Lower lobe of right lung (tissue), 2 donors: ENCODE results near the gene REST. TPM values are rescaled to one million over a fixed set of nuclear protein-coding genes. Genes with fewer than 3 reads are reported as not detected.

Experiments
- ATAC-seq, 2 donors: fragments of 200-7000 bp; cut with Tn5 transposase; one replicate each; pipeline ENCODE4 v1.9.1; 2020 to 2022; ENCODE audit warnings: mild to moderate bottlenecking in 2 of 2, moderate library complexity in 2 of 2
- DNase-seq: peaks from one replicate; pipeline ENCODE4 v3.0.0-alpha.2; 2020
- H3K27ac ChIP-seq: fragments of 200-600 bp; one replicate; pipeline ENCODE4 v1.8.0; 2022
- H3K27me3 ChIP-seq: fragments of 200-600 bp; one replicate; pipeline ENCODE4 v1.8.0; 2022; ENCODE audit warnings: low read depth
- H3K36me3 ChIP-seq: fragments of 200-600 bp; one replicate; pipeline ENCODE4 v1.8.0; 2022; ENCODE audit warnings: mild to moderate bottlenecking
- H3K4me1 ChIP-seq: fragments of 200-600 bp; one replicate; pipeline ENCODE4 v1.8.0; 2022
- H3K4me3 ChIP-seq: fragments of 200-600 bp; one replicate; pipeline ENCODE4 v1.8.0; 2022; ENCODE audit warnings: mild to moderate bottlenecking
- H3K9me3 ChIP-seq: fragments of 200-600 bp; one replicate; pipeline ENCODE4 v1.8.0; 2022
- CTCF ChIP-seq: fragments of 200-600 bp; IDR thresholded peaks from one replicate; pipeline ENCODE4 v1.8.0; 2022; ENCODE audit warnings: antibody characterized with exemption, mild to moderate bottlenecking
- intact Hi-C: fragments of 100-400 bp; cut with DNase I; formaldehyde crosslinking; loops from one replicate; pipeline ENCODE4 v1.11.0; 2022
- total RNA-seq: library from RNA; stranded (reverse); fragmentation: NEBNext Ultra II Directional; extraction: Animal tissue kit (Norgen Biotek cat#: 25700); gene quantifications from one replicate; pipeline ENCODE4 v1.2.1, GENCODE V29; 2021
- donor health status: DM: no; HTN: yes; CAD: no; lungs with severe emphysema.

The REST gene
- total RNA-seq, 1 donor from 2014 or later: 39.5 TPM

GRCh38 chr4:56999751-57000150, 92.1 kb downstream of the REST start:
- Histone ChIP-seq H3K27ac (no peak overlapping the region), H3K36me3 (peaks cover 91% of the 10 kb centered on the region), H3K4me3 (no peak overlapping the region), H3K4me1 (peaks cover 12% of the 10 kb centered on the region), H3K9me3 (no peaks in the 10 kb centered on the region), H3K27me3 (no peaks in the 10 kb centered on the region)
- TF ChIP-seq CTCF: no peak
- ATAC-seq: no peak
- intact Hi-C loops: no loop called here
- no peak for DNase-seq

- no peak overlapping the region for H3K27ac ChIP-seq
- no peak for TF ChIP-seq CTCF
- no peaks in the 10 kb centered on the region for H3K9me3 ChIP-seq
- H3K27me3 ChIP-seq: no peaks in the 10 kb centered on the region
- intact Hi-C loops: no loop called here
- H3K36me3 ChIP-seq: peaks cover 100% of the 10 kb centered on the region
- DNase-seq (no peak), ATAC-seq (no peak)
- no peaks in the 10 kb centered on the region for H3K4me1 ChIP-seq
- H3K4me3 ChIP-seq: no peak overlapping the region
Observed at GRCh38 chr4:57013543-57014120, 105.9 kb downstream of the REST start.

Other genes with a start within 250 kb of the REST start
- gene HOPX, start 226.6 kb upstream of the REST start, total RNA-seq: 341 TPM
- not detected for gene SPINK2, start 86.2 kb upstream of the REST start, total RNA-seq
- 14.9 TPM for gene NOA1, start 69.7 kb downstream of the REST start, total RNA-seq
- 67.8 TPM for gene POLR2B, start 71.0 kb downstream of the REST start, total RNA-seq
- 322 TPM for gene IGFBP7, start 202.5 kb downstream of the REST start, total RNA-seq